Measurements from ENCODE around the gene AP4S1.
"Not testable (repeated sequence)": the region's sequence is repeated elsewhere in the genome, so short reads cannot be mapped to it uniquely, and the experiment has no call there.

DNA sequence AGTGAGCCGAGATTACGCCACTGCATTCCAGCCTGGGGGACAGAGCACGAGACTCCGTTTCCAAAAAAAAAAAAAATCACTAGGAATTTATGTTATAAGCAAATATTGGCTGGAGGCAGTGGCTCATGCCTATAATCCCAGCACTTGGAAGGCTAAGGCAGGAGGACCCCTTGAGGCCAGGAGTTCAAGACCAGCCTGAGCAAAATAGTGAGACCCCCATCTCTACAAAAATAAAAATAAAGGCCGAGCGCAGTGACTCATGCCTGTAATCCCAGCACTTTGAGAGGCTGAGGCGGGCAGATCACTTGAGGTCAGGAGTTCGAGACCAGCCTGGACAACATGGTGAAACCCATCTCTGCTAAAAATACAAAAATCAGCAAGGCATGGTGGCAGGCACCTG lies 37.5 kb downstream of the AP4S1 start:
- TF ChIP-seq, protein P1, sequence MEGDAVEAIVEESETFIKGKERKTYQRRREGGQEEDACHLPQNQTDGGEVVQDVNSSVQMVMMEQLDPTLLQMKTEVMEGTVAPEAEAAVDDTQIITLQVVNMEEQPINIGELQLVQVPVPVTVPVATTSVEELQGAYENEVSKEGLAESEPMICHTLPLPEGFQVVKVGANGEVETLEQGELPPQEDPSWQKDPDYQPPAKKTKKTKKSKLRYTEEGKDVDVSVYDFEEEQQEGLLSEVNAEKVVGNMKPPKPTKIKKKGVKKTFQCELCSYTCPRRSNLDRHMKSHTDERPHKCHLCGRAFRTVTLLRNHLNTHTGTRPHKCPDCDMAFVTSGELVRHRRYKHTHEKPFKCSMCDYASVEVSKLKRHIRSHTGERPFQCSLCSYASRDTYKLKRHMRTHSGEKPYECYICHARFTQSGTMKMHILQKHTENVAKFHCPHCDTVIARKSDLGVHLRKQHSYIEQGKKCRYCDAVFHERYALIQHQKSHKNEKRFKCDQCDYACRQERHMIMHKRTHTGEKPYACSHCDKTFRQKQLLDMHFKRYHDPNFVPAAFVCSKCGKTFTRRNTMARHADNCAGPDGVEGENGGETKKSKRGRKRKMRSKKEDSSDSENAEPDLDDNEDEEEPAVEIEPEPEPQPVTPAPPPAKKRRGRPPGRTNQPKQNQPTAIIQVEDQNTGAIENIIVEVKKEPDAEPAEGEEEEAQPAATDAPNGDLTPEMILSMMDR (IDR thresholded peaks at IDR 0.05) = not testable (repeated sequence)
- TF ChIP-seq POLR2A (IDR thresholded peaks at IDR 0.05) = not testable (repeated sequence)
